GM12872 (cell line): ENCODE results near the gene EGFL6.
A peak's percentile ranks its signal among the peaks of the same experiment; 100 is the strongest.

ENCODE experiments used
- TF ChIP-seq, protein P1 (sequence below): IDR thresholded peaks from 3 replicates; pipeline ENCODE4 v1.5.1; 2011; ENCODE audit warnings: low read depth, mild to moderate bottlenecking, low read length, moderate library complexity; ENCODE audit not compliant: insufficient read depth

Gene EGFL6

DNA sequence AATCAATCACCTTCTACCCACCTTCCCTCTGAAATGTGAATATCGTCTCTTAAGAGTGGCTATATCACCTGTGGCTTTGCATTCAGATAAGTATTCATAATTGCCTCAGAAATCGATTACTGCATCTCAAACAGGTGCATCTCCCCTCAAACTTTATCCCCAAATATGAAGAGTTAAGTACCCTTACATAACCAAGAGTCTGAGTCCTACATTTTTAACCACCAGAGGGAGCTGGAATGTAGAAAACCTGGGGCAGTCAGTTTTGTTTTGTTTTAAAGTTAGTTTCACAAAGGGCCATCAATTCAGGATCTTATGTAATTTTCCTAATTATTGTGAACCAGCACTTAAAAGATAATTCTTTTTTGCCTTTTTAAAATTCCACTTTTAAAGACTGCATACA lies 89.2 kb downstream of the EGFL6 start:
- TF ChIP-seq, protein P1, sequence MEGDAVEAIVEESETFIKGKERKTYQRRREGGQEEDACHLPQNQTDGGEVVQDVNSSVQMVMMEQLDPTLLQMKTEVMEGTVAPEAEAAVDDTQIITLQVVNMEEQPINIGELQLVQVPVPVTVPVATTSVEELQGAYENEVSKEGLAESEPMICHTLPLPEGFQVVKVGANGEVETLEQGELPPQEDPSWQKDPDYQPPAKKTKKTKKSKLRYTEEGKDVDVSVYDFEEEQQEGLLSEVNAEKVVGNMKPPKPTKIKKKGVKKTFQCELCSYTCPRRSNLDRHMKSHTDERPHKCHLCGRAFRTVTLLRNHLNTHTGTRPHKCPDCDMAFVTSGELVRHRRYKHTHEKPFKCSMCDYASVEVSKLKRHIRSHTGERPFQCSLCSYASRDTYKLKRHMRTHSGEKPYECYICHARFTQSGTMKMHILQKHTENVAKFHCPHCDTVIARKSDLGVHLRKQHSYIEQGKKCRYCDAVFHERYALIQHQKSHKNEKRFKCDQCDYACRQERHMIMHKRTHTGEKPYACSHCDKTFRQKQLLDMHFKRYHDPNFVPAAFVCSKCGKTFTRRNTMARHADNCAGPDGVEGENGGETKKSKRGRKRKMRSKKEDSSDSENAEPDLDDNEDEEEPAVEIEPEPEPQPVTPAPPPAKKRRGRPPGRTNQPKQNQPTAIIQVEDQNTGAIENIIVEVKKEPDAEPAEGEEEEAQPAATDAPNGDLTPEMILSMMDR, result peak; percentile 36; the same call in 2 of the 3 replicates

DNA sequence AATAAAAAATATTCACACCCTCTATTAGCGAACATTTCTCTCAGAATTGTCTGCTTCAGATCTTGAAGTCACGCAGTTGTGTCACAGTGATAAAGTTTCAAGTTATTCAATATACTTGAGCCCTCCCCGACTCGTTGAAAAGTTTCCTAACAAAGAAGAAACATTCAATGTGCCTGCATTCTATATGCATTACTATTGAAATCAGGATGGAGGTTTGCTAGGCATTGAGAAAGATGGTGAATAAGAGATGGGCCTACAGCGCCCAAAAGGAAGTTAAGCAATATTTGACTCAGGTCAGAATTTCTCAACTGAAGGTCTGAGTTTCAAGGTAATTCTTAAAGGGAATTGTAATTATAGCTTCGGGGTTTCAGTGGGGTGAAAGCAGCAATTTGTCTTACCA lies 89.7 kb downstream of the EGFL6 start:
- TF ChIP-seq, protein P1, result no peak

DNA sequence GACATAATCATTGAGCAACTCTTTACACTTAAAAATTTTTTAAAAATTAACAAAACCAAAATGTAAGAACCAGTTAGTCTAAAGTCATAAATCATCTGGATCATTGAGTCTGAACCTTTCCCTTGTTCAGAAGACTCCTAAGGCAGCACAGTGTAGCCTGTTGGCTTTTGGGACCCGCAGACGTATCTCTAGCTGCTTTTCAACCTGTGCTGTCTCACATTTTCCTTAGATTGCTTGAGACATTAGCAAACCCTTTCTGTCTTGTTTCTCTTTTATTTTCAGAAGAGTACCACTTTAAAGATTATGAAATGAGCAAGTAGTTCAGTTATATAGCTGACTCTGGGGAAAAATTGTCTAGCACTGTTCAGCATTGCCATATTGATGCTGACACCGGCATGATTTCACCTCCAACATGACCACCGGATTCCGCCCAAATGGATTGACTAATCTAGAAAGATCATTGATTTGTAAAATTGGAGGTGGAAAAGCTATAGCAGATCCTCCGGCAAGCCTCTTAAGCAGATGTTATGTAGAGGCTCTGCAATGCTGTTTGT lies 92.4 kb downstream of the EGFL6 start:
- TF ChIP-seq, protein P1, result no peak

DNA sequence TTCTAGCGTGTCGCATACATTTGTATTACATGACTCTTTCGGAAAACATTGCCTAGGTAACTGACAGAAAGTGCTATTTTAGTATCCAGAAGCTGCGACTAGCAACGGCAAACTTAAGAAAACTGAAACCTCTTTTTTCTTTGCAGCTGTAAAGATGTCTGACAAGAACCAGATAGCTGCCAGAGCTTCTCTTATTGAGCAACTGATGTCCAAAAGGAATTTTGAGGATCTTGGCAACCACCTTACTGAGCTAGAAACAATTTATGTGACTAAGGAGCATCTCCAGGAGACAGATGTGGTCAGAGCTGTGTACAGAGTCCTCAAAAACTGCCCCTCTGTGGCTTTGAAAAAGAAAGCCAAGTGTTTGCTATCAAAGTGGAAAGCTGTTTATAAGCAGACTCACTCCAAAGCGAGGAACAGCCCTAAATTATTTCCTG lies 93.0 kb downstream of the EGFL6 start:
- TF ChIP-seq, protein P1, result no peak

DNA sequence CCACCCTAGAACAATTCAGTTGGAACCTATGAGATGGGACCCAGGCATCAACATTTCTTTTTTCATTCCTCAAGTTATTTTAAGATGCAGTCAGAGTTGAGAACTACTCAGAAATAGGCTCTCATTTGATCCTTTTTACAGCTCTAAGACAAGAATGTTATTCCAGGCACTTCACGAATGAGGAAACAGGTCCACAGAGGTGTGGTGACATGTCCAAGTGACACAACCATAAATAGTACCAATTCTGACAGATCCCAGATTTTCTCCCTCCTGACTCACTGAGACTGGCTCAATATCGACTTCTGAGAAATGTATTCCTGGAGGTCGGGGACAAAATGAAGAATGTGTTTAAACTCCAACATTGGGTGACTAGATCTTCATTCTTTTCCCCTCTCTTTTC lies 94.6 kb downstream of the EGFL6 start:
- TF ChIP-seq, protein P1, result no peak

DNA sequence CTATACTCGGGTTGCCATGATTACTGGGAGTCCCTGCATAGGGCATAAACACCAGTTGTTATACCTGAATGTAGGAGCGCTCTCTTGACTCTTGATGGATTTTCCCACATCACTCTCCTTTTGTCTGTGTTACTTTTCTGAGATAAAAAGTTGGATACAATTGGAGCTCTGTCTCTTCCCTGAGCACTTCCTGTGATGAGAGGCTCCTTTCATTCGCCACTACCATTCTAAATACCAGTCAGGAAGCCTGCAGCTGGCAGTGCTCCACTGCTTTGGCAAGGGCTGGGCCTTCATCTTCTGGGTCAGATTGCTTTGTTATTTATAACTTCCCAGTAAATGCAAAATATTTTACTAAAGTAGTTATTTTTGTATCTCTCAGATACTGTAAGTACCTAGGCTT lies 97.4 kb downstream of the EGFL6 start:
- TF ChIP-seq, protein P1, result no peak

DNA sequence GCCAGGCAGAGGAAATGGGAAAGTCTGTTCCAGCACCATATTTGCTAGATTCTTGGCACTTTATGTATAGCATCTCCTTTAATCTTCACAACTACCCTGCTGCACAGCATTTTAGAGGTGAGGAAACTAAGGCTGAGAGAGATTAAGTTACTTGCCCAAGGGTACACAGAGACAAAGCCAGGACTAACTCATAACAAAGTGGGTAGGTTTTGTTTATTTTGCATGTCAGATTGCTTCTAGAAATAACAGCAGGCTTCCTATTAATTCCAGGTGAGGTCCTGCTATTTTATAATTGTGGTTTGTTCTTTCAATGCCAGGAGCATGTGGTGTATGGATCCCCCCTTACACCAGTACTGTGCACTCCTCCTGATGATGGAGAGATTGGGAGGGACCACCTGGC lies 98.5 kb downstream of the EGFL6 start:
- TF ChIP-seq, protein P1, result no peak

DNA sequence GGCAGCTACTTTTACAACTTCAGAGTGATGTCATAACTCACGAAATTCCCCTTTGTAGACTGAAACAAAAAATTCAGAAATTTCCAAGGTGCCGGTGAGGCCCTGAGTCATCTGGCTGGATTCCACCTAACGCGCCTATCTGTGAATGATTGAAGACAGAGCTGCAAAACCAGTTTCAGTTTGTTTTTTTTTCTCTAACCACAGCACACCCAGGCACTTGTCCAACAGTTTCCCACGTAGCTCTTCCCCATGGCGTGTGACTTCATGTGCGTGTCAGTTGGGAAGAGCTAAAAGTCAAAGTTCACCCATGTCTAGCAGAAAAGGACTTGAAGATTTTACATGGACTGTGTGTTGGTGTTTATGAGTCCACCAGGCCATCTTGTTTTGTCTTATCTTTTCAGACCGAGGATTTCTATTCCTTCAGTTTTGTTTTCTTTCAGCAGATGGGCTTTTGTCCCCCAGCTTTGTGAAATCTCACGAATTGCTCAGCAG lies 99.9 kb downstream of the EGFL6 start:
- TF ChIP-seq, protein P1, result no peak
